ENCODE data around the gene CLDN22. TPM values are rescaled to one million over a fixed set of nuclear protein-coding genes. Genes with fewer than 3 reads are reported as not detected.
"Not testable (repeated sequence)": the region's sequence is repeated elsewhere in the genome, so short reads cannot be mapped to it uniquely, and the experiment has no call there.

The CLDN22 gene
- polyA plus RNA-seq, 5 donors, result 0.35 to 2.2 (median 0.95) TPM

GRCh38 chr4:183348706-183349659 lies 28.9 kb upstream of the CLDN22 start:
- DNase-seq, result no peak

DNA sequence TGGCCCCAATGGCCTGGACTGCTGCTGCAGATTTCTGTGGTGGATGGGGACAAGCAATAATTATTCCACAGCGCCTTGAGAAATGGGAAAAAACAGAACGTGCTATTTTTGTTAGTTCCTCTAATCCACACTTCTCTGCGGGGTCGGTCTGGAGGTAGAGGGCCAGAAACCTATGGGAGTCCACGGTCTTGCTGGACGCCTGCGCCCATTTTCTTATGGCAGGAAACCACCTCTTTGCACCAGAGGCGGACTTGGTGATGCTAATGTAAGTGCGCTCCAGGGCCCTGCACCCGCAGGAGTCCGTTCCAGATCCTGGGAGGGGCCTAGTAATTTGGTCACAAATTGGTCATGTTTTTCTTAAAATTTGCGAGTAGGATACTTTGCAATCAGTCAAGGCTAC lies 28.1 kb upstream of the CLDN22 start:
- no peak for DNase-seq

GRCh38 chr4:183347566-183347965 lies 27.5 kb upstream of the CLDN22 start:
- DNase-seq, result no peak

GRCh38 chr4:183347146-183347545 lies 27.1 kb upstream of the CLDN22 start:
- DNase-seq, result no peak

DNA sequence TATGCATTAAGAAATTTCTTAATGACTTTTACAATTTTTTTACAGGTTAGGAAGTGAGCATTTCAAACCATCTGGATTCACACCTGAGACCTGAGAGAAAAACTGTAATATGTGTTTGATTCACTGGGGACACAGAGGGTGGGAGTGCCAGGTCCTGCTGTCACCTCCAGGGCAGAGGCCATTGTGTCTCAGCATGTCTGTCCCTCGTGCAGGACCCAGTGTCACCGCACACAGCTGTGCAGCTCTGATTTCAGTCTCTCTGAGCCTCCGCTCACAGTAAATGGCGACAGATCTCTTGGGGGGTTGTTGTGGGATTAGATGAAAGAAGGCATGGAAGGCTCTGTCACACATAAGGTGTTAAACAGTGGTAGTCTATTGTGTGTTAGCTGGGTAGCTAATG lies 25.2 kb upstream of the CLDN22 start:
- DNase-seq, result no peak

- no peak for DNase-seq
Measured at GRCh38 chr4:183344523-183345255, 24.6 kb upstream of the CLDN22 start.

GRCh38 chr4:183343730-183344129 lies 23.7 kb upstream of the CLDN22 start:
- no peak for DNase-seq

DNA sequence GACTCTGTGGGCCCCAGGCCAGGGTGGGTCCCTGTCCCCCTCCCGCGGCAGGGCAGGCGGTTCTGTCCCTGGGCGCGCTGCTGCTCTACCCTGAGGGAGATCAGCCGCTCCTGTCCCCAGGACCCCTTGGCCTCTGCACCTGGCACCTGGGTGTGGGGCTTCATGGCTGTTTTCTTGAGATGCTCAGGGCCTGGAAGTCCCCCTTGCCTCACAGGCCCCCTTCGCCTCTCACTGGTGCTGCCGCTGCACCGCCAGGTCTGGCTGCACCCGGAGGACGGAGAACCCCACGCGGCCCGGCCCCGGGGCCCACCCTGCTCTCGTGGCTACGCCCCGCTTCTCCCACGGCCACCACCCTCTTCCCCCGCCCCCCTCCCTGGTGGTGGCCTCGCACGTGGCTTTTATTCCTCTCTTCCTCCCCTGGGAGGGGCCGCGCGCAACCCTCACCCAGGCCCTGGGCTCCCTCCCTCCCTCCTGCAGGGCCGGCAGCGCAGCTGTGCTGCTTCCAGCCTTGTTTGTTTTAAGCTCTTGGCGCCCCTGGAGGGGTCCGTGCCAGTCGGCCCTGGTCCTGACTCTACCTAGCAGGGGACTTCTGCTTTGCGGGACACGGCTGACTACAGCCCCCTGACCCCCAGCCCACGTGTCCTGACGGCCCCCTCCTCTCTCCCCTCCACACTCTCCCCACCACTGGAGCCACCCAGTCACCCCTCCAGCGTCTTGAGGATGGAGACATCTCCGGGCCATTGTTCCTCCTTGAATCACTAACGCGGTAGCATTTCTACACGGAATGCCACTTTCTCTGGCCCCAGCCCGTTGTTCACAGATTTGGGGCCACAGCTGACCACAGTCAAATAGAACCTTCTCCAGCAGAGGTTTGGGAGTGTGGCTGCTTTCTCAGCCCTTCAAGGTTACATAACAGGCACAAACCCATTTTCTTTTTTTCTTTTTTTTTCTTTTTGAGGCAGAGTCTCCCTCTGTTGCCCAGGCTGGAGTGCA lies 22.8 kb upstream of the CLDN22 start:
- no peak for DNase-seq

DNA sequence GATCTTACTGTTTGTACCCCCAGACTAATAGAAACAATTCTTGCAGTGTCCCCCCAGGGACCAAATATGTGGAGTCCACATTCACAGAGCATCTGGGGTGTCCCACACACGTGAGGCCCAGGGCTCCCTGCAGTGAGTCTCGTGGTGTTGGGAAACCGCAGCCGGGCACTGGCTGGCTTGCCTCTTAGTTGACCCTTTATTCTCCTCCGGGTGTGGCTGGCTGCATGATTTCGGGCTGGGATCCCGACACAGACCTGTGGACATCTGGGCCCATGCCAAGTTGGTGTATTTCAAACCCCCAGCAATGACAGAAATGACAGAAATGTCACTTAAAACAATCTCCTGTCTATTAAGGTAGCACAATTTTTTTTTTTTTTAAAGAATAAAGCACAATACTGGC lies 17.8 kb upstream of the CLDN22 start:
- DNase-seq, result no peak

DNA sequence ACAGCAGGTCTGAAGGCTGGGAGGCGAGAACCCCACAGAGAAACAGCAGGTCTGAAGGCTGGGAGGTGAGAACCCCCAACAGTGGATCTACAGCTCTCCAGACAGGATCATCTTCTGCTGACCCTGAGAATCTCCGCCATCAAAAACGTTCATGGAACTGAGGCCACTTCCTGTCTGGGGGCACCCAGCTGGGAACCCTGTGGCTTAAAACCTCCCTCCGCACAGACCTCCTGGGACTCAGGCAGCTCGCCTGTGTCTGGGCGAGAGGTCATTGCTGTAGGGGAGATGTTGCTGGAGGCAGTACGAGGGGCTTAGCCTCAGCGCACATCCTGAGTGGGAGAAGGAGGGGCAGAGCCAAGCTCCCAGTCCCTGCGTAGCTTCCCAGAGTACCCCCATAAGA lies 17.3 kb upstream of the CLDN22 start:
- DNase-seq, result no peak

DNA sequence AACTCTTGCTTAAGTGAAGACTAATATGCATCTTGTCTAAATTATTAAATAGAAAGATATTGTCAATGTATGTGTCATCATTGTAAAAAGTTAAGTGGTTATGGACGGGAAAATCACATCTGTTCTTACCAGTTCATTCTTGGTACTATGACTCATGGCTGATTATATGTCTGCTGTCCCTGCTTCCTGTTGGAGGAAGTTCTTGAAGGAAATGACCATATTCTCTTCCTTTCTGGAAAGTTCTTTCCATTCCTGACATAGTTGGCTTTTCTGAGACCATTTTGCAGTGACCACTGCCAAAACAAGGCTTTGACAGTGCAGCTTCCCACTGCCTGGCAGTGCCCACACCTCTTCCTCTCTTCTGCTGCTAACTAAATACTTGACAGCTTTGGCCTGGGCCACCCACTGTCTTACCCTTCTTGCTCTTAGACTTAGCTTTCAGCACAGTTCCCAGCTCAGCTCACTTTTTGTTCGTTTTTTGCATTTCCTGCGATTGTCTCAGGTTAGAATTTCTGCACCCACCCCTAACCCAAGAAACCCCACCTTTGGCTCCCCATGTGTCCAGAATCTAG lies 15.4 kb upstream of the CLDN22 start:
- DNase-seq, result no peak

GRCh38 chr4:183333983-183334382 lies 13.9 kb upstream of the CLDN22 start:
- DNase-seq, result no peak

GRCh38 chr4:183333202-183333601 lies 13.1 kb upstream of the CLDN22 start:
- no peak for DNase-seq

DNA sequence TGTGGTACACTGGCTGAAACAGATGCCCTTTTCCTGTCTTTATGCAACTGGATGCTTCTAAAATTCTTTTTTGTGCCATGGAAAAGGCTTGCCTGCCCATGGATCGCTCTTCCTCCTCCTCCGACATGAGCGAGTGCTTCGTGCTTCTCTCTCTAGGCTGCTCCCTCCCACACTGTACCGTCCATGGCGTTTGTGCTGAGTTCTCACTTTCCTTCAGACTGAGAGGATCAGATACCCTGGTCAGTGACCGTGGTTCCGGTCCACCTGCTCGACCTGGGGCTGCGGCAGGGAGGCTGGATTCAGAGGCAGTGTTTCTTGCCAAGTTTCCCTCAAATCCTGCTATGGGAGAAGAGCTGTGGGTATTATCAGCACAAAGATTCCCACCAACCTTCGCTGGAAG lies 12.4 kb upstream of the CLDN22 start:
- DNase-seq, result no peak

GRCh38 chr4:183330841-183331240 lies 10.8 kb upstream of the CLDN22 start:
- DNase-seq, result no peak

- DNase-seq, result no peak
Measured at GRCh38 chr4:183329954-183330742, 10.1 kb upstream of the CLDN22 start.

GRCh38 chr4:183329244-183329643 lies 9.2 kb upstream of the CLDN22 start:
- no peak for DNase-seq

GRCh38 chr4:183328832-183329231 lies 8.8 kb upstream of the CLDN22 start:
- no peak for DNase-seq

GRCh38 chr4:183327827-183328226 lies 7.8 kb upstream of the CLDN22 start:
- DNase-seq, result no peak

- no peak for DNase-seq
Measured at GRCh38 chr4:183326853-183327252, 6.8 kb upstream of the CLDN22 start.

- not testable (repeated sequence) for DNase-seq
Measured at GRCh38 chr4:183326387-183326786, 6.3 kb upstream of the CLDN22 start.
